Measurements from ENCODE around the gene STAP2. TPM values are rescaled to one million over a fixed set of nuclear protein-coding genes. Genes with fewer than 3 reads are reported as not detected.

The STAP2 gene
- total RNA-seq, 1 donor from 2014 or later: 14.7 TPM

DNA sequence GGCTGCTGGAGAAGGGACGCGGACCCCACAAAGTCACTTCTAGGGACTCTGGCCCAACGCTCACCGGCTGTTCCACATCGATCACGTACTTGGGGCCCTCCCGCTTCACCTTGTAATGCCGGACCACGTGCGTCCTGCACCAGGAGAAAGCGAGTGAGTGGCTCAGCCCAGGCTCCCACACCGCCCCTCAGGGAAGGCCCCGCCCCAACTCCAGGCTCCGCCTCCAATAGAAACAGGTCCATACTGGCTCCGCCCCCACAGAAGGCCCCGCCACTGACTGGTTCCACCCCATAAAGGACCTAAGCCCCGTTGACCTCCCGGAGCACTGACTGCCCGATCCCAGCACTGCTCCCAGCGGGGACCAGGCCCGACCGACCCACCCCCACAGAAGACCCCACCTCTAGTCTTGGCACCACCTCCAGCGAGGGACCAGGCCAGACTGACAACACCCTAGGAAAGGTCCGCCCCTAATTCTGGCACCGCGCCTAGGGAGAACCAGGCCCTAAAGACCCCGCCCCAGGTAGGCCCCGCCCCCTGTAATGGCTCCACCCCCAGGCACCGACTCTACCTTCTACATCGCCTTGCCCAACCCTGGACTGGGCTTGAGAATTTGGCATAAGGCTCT is 11.3 kb downstream of the STAP2 start:
- DNase-seq: peak; percentile 78

- DNase-seq: peak; percentile 14
Measured at GRCh38 chr19:4326837-4327251, 11.8 kb downstream of the STAP2 start.

GRCh38 chr19:4326215-4326836 is 12.3 kb downstream of the STAP2 start:
- no peak for DNase-seq

- DNase-seq: no peak
Measured at GRCh38 chr19:4324228-4324627, 14.4 kb downstream of the STAP2 start.

GRCh38 chr19:4323692-4324091 is 14.9 kb downstream of the STAP2 start:
- no peak for DNase-seq

DNA sequence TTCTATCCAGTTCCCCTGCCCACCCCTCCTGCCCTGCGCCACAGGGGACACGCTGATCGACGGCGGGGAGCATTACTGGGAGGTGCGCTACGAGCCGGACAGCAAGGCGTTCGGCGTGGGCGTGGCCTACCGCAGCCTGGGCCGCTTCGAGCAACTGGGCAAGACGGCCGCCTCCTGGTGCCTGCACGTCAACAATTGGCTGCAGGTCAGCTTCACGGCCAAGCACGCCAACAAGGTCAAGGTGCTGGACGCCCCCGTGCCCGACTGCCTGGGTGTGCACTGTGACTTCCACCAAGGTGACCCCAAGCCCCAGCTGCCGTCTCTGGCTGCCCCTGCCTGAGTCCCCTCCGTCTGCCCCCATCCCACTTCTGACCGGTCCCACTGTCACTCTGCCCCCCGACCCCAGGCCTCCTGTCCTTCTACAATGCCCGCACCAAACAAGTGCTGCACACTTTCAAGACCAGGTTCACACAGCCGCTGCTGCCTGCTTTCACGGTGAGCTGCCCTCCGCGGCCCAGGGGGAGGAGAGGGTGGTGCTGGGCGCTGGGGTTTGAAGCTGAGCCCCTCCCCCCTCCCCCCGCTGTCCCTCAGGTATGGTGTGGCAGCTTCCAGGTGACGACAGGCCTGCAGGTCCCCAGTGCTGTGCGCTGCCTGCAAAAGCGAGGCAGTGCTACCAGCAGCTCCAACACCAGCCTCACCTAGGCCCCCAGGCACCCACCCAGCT is 15.5 kb downstream of the STAP2 start:
- DNase-seq: no peak

DNA sequence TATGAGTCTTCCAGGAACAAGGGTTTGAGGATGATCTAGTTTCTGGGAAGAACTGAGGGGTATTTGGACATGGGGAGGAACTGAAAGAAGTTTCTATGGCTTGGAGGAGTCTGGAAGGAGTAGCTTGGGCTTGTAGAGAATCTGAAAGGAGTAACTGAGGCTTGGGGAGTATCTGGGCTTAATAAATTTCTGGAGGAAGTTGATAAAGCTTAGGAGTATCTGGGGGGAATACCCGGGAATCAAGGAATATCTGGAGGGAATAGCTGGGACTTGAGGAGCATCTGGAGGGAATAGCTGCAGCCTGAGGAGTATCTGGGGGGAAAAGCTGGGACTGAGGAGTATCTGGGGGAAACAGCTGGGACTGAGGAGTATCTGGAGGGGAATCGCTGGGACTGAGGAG is 18.2 kb downstream of the STAP2 start:
- DNase-seq: no peak

GRCh38 chr19:4319067-4319718 is 19.4 kb downstream of the STAP2 start:
- DNase-seq: no peak

DNA sequence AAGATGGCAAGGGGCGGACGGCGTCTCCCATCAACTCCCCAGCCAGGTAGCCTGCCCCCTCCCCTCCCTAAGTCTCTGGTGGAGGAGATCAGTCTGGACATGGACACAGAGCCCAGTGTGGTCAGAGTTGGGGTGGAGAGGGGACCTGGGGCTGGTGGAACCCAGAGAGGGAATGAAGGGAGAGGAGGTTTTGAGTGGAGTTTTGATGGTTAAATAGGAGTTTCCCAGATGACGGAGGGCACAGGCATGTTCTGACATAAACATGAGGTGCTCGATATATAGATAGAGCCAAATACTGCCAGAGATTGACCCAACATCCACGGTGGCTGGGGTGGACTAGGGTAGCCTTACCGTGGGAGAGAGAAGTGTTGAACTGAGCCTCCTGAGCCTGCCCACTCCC is 20.2 kb downstream of the STAP2 start:
- no peak for DNase-seq

- no peak for DNase-seq
Measured at GRCh38 chr19:4316956-4317355, 21.7 kb downstream of the STAP2 start.

- DNase-seq: no peak
Measured at GRCh38 chr19:4313847-4314490, 24.7 kb downstream of the STAP2 start.

GRCh38 chr19:4310247-4311121 is 28.1 kb downstream of the STAP2 start:
- DNase-seq: no peak

DNA sequence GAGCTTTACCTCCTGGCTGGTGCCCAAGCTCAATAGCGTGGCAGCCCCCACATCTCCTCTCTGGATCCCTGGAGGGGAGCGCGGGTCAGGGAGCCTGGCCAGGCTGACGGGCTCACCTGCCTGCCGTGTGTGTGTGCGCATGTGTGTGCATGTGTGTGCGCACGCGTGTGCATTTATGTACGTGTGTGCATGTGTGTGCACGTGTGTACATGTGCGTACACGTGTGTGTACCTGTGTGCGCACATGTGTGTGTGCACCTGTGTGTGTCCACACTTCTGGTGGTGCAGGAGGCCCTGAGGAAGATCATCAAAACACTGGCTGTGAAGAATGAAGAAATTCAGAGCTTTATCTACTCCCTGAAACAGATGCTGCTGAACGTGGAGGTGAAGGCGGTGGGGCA is 33.0 kb downstream of the STAP2 start:
- DNase-seq: no peak

- DNase-seq: no peak
Measured at GRCh38 chr19:4305257-4305612, 33.4 kb downstream of the STAP2 start.

GRCh38 chr19:4304538-4305256 is 33.9 kb downstream of the STAP2 start, which contains the start of gene FSD1:
FSD1 (plus strand) TSS chr19:4304598; CDS start chr19:4304747, 149 bp downstream.
- peak; percentile 66 for DNase-seq

DNA sequence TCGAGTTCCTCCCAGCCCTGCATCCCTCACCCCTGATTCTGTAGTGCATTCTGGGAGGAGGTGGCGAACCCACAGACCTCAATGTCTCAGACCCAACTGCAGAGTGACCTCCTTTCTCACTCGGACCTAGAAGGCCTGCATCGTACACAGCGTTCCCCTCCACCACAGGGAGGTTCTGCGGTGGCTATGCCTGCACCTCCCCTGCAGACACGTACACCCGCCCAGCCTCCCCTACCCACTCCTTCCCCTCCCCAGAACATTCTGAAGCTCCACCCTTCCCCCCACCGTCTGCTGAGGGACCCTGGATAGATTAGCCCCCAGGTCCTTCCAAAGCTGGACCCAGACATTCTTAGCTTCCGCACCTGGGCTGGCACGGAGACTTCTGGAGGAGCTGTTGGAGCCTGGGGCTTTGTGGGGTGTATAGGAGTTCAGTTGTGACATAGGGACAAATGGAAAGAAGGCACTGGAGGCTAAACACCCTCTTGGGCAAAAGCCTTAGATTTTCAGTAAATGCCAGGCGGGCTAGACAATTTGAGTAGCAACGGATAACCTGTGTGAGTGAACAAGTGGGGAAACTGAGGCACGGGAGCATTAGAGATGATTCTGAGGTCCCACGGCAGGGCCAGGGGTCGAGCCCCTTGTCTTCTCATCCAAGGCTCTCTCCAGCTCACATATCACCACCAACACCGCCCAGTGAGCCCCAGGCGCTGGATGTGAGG is 34.6 kb downstream of the STAP2 start:
- DNase-seq: no peak

GRCh38 chr19:4302243-4302640 is 36.4 kb downstream of the STAP2 start, which contains the start of gene TMIGD2:
TMIGD2 (minus strand) TSS chr19:4302389; CDS start chr19:4302385, 4 bp downstream.
- no peak for DNase-seq

DNA sequence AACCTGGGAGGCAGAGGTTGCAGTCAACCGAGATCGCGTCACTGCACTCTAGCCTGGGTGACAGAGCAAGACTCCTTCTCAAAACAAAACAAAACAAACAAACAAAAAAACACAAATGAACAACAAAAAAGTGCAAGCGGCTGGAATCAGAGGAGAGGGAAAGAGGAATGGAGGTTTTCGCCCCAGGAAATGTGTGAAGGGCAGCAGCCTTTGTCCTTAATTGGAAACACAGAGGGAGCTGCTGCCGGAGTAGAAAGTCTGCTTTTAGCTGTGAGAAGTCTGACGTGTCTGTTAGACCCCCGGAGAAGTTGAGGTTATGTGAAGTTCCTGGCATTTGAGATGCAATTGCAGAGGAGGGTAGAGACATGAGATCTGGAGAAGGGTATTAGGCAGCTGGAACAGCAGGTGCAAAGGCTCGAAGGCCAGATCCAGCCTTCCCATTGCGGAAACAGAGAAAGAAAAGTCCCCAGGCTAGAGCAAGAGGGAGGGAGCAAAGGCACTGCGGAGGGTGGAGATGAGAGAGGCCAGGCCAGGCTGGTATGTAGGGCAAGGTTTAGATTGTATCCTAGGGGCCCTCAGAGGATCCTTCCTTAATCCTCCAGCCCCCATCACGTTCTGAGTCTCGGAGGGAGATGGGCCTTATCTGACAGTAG is 36.9 kb downstream of the STAP2 start:
- DNase-seq: peak; percentile 70

DNA sequence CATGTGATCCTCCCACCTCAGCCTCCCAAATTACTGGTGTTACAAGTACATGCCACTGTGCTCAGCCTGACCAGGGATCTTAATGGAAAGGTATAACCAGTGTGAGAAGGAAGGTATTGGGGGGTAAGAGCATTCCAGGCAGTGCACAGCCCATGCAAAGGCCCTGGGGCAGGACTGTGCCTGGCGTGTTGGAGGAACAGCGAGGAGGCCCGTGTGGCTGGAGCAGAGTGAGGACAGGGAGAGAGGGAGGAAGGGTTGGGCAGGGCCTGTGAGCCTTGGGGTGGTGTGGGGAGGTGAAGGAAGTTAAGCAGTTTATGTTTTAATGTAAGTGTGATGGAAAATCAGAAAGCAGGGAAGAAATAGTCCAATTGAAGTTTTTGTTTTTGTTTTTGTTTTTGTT is 38.0 kb downstream of the STAP2 start:
- no peak for DNase-seq

Measured in tongue (tissue), 2 donors.